H9 (cell line): ENCODE results near the gene PELI2. TPM values are rescaled to one million over a fixed set of nuclear protein-coding genes. Genes with fewer than 3 reads are reported as not detected.
A peak's percentile ranks its signal among the peaks of the same experiment; 100 is the strongest.

Source experiments
- DNase-seq: peaks from one replicate; pipeline ENCODE4 v3.0.0-alpha.2; 2017
- H2AFZ ChIP-seq: one replicate; pipeline ENCODE4 v1.6.1; 2013; ENCODE audit warnings: mild to moderate bottlenecking, low read length, control low read depth, moderate library complexity
- H2AK5ac ChIP-seq: 2 replicates; pipeline ENCODE4 v1.6.1; 2013; ENCODE audit warnings: low read length, control low read depth, mixed read lengths; ENCODE audit not compliant: insufficient read length
- H2BK120ac ChIP-seq: one replicate; pipeline ENCODE4 v1.6.1; 2013; ENCODE audit warnings: low read depth, mild to moderate bottlenecking, low read length, control low read depth, inconsistent platforms; ENCODE audit not compliant: poor library complexity, severe bottlenecking
- H2BK12ac ChIP-seq: 2 replicates; pipeline ENCODE4 v1.6.1; 2013; ENCODE audit warnings: low read length, control low read depth, mixed read lengths, low read depth; ENCODE audit not compliant: insufficient read length
- H2BK15ac ChIP-seq: 2 replicates; pipeline ENCODE4 v1.6.1; 2013; ENCODE audit warnings: low read depth, low read length, control low read depth
- H2BK20ac ChIP-seq: one replicate; pipeline ENCODE4 v1.6.1; 2013; ENCODE audit warnings: low read depth, mild to moderate bottlenecking, low read length, control low read depth, inconsistent platforms; ENCODE audit not compliant: poor library complexity, severe bottlenecking
- H2BK5ac ChIP-seq: 2 replicates; pipeline ENCODE4 v1.6.1; 2013; ENCODE audit warnings: low read length, control low read depth, mixed read lengths; ENCODE audit not compliant: insufficient read length
- H3K14ac ChIP-seq: 2 replicates; pipeline ENCODE4 v1.6.1; 2013; ENCODE audit warnings: low read length, control low read depth; ENCODE audit not compliant: insufficient read depth
- H3K18ac ChIP-seq: 2 replicates; pipeline ENCODE4 v1.6.1; 2013; ENCODE audit warnings: low read depth, mild to moderate bottlenecking, mixed read lengths, low read length, control low read depth; ENCODE audit not compliant: insufficient read length
- H3K23ac ChIP-seq: 2 replicates; pipeline ENCODE4 v1.6.1; 2013; ENCODE audit warnings: low read length, control low read depth, mixed read lengths, low read depth; ENCODE audit not compliant: insufficient read length
- H3K23me2 ChIP-seq: 2 replicates; pipeline ENCODE4 v1.6.1; 2013; ENCODE audit warnings: low read depth, mild to moderate bottlenecking, mixed read lengths, low read length, control low read depth; ENCODE audit not compliant: insufficient read length, poor library complexity, severe bottlenecking
- H3K27ac ChIP-seq: 2 replicates; pipeline ENCODE4 v1.5.1; 2013; ENCODE audit warnings: low read length, control low read depth, mixed read lengths, low read depth; ENCODE audit not compliant: insufficient read length
- H3K27me3 ChIP-seq: 2 replicates; pipeline ENCODE4 v1.6.1; 2013; ENCODE audit warnings: low read length, control low read depth, inconsistent platforms; ENCODE audit not compliant: insufficient read depth
- H3K4ac ChIP-seq: 2 replicates; pipeline ENCODE4 v1.6.1; 2013; ENCODE audit warnings: low read depth, mild to moderate bottlenecking, control low read depth, inconsistent platforms, low read length, moderate library complexity
- H3K4me1 ChIP-seq: 2 replicates; pipeline ENCODE4 v1.6.1; 2013; ENCODE audit warnings: low read length, control low read depth, inconsistent platforms; ENCODE audit not compliant: insufficient read depth
- H3K4me2 ChIP-seq: 2 replicates; pipeline ENCODE4 v1.6.1; 2013; ENCODE audit warnings: low read length, control low read depth, mixed read lengths; ENCODE audit not compliant: insufficient read length, insufficient read depth
- H3K56ac ChIP-seq: 2 replicates; pipeline ENCODE4 v1.6.1; 2013; ENCODE audit warnings: low read depth, mild to moderate bottlenecking, mixed read lengths, low read length, control low read depth; ENCODE audit not compliant: insufficient read length
- H3K79me1 ChIP-seq: 2 replicates; pipeline ENCODE4 v1.6.1; 2013; ENCODE audit warnings: low read depth, mild to moderate bottlenecking, moderate library complexity, low read length, control low read depth, inconsistent platforms; ENCODE audit not compliant: insufficient read depth, poor library complexity, severe bottlenecking
- H3K79me2 ChIP-seq: 2 replicates; pipeline ENCODE4 v1.6.1; 2013; ENCODE audit warnings: low read length, control low read depth, inconsistent platforms; ENCODE audit not compliant: insufficient read depth
- H3K9ac ChIP-seq: 2 replicates; pipeline ENCODE4 v1.6.1; 2013; ENCODE audit warnings: low read length, control low read depth, mixed read lengths; ENCODE audit not compliant: insufficient read length; ENCODE audit errors: extremely low read depth
- H3K9me3 ChIP-seq: one replicate; pipeline ENCODE4 v1.6.1; 2013; ENCODE audit warnings: low read depth, low read length, inconsistent platforms; ENCODE audit not compliant: control insufficient read depth
- H3T11ph ChIP-seq: one replicate; pipeline ENCODE4 v1.6.1; 2013; ENCODE audit warnings: mild to moderate bottlenecking, low read length, control low read depth, inconsistent platforms
- H4K20me1 ChIP-seq: one replicate; pipeline ENCODE4 v1.6.1; 2013; ENCODE audit not compliant: control insufficient read depth, insufficient read length, insufficient read depth
- H4K5ac ChIP-seq: 2 replicates; pipeline ENCODE4 v1.6.1; 2013; ENCODE audit warnings: low read depth, mild to moderate bottlenecking, mixed read lengths, low read length, control low read depth; ENCODE audit not compliant: insufficient read length
- H4K8ac ChIP-seq: replicated peaks from 2 replicates; pipeline ENCODE4 v1.6.1; 2013; ENCODE audit warnings: low read length, control low read depth, mixed read lengths, low read depth; ENCODE audit not compliant: insufficient read length
- H4K91ac ChIP-seq: 2 replicates; pipeline ENCODE4 v1.6.1; 2013; ENCODE audit warnings: low read depth, mild to moderate bottlenecking, moderate library complexity, mixed read lengths, low read length, control low read depth; ENCODE audit not compliant: insufficient read length
- H3K27ac Mint-ChIP-seq, 3 experiments: 2 replicates in 2 of 3; 3 replicates in 1 of 3; pipeline ENCODE4 v1.8.0; 2020 to 2021; ENCODE audit warnings: mixed read lengths in 3 of 3, mild to moderate bottlenecking in 1 of 3, moderate library complexity in 1 of 3
- H3K27me3 Mint-ChIP-seq: 2 replicates; pipeline ENCODE4 v1.8.0; 2021; ENCODE audit warnings: low read depth, mild to moderate bottlenecking, moderate library complexity, mixed read lengths
- H3K36me3 Mint-ChIP-seq, 3 experiments: 2 replicates in 2 of 3; 3 replicates in 1 of 3; pipeline ENCODE4 v1.8.0; 2020 to 2021; ENCODE audit warnings: low read depth in 3 of 3, mixed read lengths in 3 of 3; ENCODE audit not compliant: insufficient read depth in 1 of 3
- H3K4me1 Mint-ChIP-seq, 2 experiments: 2 replicates each; pipeline ENCODE4 v1.8.0; 2020; ENCODE audit warnings: mixed read lengths in 2 of 2
- H3K4me3 Mint-ChIP-seq, 2 experiments: 2 replicates in 1 of 2; 3 replicates in 1 of 2; pipeline ENCODE4 v1.8.0; 2020 to 2021; ENCODE audit warnings: mild to moderate bottlenecking in 2 of 2, mixed read lengths in 2 of 2, moderate library complexity in 1 of 2
- H3K9me3 Mint-ChIP-seq, 2 experiments: 2 replicates in 1 of 2; 3 replicates in 1 of 2; pipeline ENCODE4 v1.8.0; 2020; ENCODE audit warnings: mild to moderate bottlenecking in 2 of 2, mixed read lengths in 2 of 2, moderate library complexity in 1 of 2
- WGBS: extraction: QIAGEN DNeasy Blood & Tissue Kit; methylation state at CpG from one replicate; pipeline ENCODE4 v1.1.7; 2013; ENCODE audit warnings: missing lambda C conversion rate, low lambda C conversion rate, mixed read lengths; ENCODE audit not compliant: insufficient read length; ENCODE audit errors: extremely low coverage; 5-methylcytosine and 5-hydroxymethylcytosine counted together
- total RNA-seq: library from RNA; stranded (reverse); gene quantifications from 2 replicates; pipeline ENCODE4 v1.2.1, GENCODE V29; 2021
- TF ChIP-seq, protein P1 (sequence below): fragments of 200-600 bp; sonication (generic); conservative IDR thresholded peaks from 3 replicates; pipeline ENCODE4 v1.8.0; 2021; ENCODE audit warnings: antibody characterized with exemption, mild to moderate bottlenecking

Gene PELI2
- total RNA-seq, 1 experiment from 2014 or later = 18.0 TPM

DNA sequence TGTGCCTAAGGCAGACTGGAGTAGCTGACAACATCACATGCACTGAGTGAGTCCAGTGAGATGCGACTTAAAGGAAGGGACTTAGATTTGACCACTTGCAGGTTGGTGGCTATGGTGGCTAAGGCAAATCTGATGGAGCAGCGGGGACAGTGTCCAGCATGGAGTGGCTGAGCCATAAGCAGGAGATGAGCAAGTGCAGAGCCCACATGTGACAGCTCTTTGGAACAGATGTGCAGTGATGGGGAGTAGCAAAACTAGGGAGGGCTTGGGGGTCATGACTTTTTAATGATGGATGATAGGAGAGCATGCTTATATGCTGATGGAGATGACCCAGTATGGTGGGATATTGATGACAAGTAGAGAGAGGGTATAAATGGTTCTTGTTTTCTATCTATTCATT lies 80.2 kb downstream of the PELI2 start:
- Histone ChIP-seq H3K18ac (no peak overlapping the region), H3K4me1 (no peaks in the 10 kb centered on the region), H3K79me1 (no peaks in the 10 kb centered on the region), H3K23ac (no peak overlapping the region), H2BK5ac (no peak overlapping the region), H3K23me2 (no peaks in the 10 kb centered on the region), H3K27ac (no peak overlapping the region), H3K27me3 (no peaks in the 10 kb centered on the region), H3K4ac (no peak overlapping the region), H3K14ac (peak overlapping the region; percentile 8; the same call in 1 of the 2 replicates), H3T11ph (no peak overlapping the region), H2BK12ac (no peak overlapping the region), H2BK20ac (peak overlapping the region; percentile 64), H3K4me2 (no peak overlapping the region), H2AK5ac (no peak overlapping the region), H4K91ac (no peak overlapping the region), H3K9ac (no peak overlapping the region), H4K8ac (no peak overlapping the region), H2BK120ac (no peak overlapping the region), H3K56ac (no peak overlapping the region), H2BK15ac (no peak overlapping the region), H4K20me1 (no peaks in the 10 kb centered on the region), H4K5ac (peak overlapping the region; percentile 9), H2AFZ (no peak overlapping the region), H3K79me2 (peaks cover 2% of the 10 kb centered on the region; the same call in 1 of the 2 replicates), H3K9me3 (no peaks in the 10 kb centered on the region)
- Mint-ChIP-seq H3K4me3 (no peak overlapping the region), H3K36me3 (no peaks in the 10 kb centered on the region), H3K9me3 (no peaks in the 10 kb centered on the region), H3K27ac (no peak overlapping the region), H3K4me1 (peaks cover 5 to 9% of the 10 kb centered on the region in 2 experiments; a peak in 3 of 4 replicates), H3K27me3 (no peaks in the 10 kb centered on the region)
- no peak for DNase-seq
- TF ChIP-seq, protein P1, sequence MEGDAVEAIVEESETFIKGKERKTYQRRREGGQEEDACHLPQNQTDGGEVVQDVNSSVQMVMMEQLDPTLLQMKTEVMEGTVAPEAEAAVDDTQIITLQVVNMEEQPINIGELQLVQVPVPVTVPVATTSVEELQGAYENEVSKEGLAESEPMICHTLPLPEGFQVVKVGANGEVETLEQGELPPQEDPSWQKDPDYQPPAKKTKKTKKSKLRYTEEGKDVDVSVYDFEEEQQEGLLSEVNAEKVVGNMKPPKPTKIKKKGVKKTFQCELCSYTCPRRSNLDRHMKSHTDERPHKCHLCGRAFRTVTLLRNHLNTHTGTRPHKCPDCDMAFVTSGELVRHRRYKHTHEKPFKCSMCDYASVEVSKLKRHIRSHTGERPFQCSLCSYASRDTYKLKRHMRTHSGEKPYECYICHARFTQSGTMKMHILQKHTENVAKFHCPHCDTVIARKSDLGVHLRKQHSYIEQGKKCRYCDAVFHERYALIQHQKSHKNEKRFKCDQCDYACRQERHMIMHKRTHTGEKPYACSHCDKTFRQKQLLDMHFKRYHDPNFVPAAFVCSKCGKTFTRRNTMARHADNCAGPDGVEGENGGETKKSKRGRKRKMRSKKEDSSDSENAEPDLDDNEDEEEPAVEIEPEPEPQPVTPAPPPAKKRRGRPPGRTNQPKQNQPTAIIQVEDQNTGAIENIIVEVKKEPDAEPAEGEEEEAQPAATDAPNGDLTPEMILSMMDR = no peak
- no CpG with 5 or more reads among the region's 2 CpGs for WGBS
